HG02571 (cell line): ENCODE data around the gene TMEM203.

Experiments
- ATAC-seq: cut with Tn5 transposase; IDR thresholded peaks from one replicate; pipeline ENCODE4 v1.9.1; 2021; ENCODE audit warnings: mild to moderate bottlenecking, moderate library complexity; ENCODE audit not compliant: unreplicated experiment

Gene TMEM203

DNA sequence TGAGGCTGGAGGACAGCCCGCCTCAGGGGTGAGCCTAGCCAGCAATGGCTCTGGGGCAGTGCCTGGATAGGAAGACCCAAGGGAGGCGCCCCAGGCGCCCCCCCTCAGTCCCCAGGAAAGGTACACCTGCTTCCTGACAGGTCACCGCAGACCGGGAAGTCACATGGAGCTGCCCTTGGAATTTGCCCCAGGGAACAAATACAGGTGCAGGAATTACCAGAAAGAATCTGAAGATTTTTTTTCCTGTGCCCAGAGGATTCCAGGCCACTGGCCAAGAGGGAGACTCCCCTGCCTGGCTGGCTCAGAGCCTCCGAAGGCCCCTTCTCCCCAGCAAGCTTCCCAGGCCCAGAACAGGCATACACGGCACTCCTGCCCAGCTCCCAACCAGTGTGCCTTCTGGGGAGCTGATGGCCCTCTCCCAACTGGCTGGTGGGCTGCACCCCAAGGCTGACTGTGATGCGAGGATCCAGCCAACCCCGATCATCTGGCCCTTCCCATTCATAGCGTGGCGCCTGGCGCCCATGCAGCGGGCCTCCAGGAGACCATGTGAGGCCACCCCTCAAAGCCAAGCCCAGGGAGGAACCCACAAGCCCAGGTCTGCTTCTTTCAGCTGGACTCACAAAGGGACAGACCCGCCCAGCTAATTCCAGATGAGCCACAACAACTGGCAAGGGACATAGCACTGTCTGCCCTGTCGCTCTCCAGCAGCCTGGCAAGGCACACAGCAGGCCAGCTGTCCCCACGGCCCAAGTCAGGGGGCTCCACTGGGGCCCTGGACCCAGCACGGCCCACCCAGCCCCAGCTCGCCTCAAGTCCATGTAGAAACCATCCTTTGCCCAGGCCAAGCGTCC is 7.2 kb downstream of the TMEM203 start:
- ATAC-seq = no peak

DNA sequence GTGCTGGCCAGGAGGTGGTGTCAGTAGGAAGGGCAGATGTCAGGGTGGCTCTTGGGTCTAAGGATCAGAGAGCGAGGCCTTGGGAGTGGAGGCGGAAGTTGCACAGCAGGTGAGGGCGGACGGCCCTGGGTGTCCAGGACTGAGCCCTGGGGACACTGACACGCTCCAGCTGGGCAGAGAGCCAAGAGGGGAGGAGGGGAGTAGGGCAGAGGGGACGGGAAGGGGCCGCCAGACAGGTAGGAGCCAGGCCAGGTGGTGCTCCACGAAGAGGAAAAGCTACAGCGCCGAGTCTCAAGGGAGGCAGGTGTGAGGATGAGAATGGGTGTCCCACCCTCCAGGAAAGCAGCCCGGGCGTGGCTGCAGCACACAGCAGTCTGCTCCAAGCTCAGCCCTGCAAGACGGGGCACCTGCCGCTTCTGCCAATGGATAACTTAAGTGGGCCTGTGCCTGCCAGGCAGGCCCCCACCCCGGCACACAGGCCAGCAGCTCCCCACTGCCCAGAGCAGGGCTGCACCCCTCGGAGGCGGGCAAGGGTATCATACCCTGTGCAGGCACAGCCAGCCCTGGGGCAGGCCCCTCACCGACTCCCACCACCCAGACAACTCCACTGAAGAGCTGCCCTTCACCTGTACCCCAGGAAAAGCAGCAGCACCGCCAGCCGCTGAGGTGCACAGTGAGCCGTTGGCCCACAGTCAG is 9.8 kb downstream of the TMEM203 start:
- ATAC-seq = no peak

GRCh38 chr9:137194909-137195308 is 10.5 kb downstream of the TMEM203 start:
- ATAC-seq = no peak

DNA sequence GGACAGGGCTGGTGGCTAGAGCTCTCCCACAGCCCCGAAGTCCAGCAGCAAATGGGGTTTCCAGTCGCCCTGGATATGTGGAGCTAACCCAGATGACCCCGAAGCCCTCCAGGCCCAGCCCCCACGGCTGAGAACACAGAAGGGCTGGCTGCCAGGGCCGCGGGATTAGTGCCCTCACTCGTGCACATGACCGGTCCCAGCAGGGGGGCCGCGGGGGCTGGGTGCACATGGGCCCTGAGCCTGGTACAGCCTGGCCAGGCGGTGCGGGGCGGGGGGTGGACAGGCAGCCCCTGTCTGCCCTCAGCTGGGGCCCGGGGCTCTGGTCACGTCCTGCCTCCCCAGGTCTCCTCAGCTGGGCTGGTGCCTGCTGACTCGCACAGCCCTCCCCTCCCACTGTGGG is 11.1 kb downstream of the TMEM203 start:
- ATAC-seq = no peak

GRCh38 chr9:137193771-137194170 is 11.7 kb downstream of the TMEM203 start:
- ATAC-seq = no peak

DNA sequence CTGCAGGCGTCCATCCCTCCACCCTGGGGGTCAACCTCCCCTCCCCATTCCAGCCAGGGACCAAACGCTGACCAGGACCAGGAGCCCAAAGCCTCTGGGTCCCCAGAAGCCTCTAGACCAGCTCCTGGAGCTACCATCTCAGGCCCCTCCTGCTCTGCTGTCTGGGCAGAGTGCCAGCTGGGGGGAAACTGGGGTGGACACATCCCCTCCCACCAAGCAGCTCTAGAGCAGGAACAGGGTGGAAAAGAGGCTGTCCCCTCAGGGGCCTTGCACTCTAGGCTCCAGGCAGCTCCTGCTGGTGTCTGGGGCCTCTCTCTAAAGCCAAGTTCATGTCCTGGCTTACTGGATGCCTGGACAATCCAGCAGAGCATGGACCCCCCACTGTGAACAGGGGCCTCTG is 12.6 kb downstream of the TMEM203 start:
- ATAC-seq = no peak

- no peak for ATAC-seq
Observed at GRCh38 chr9:137192448-137192780, 13.0 kb downstream of the TMEM203 start.

GRCh38 chr9:137191691-137192447 is 13.6 kb downstream of the TMEM203 start:
- ATAC-seq = no peak

DNA sequence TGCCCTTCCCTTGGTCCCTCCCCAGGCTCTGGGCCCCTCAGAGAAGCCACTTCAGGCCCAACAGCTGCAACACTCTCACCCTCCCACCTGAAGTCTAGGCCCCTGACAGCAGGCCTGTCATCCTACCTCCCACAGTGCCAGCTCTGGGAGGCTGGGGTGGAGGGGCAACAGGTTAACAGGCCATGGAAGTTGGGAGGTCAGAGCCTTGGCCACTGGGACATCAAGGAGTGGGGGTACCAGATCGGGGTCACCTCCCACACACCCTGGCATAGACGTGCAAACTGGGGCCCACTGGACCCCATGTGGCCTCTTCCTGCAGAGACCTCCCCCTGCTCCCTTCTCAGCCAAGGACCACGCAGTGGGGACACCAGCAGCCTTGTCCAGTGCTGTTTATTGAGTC is 14.2 kb downstream of the TMEM203 start:
- no peak for ATAC-seq

GRCh38 chr9:137190315-137190856 is 15.1 kb downstream of the TMEM203 start:
- ATAC-seq = no peak

DNA sequence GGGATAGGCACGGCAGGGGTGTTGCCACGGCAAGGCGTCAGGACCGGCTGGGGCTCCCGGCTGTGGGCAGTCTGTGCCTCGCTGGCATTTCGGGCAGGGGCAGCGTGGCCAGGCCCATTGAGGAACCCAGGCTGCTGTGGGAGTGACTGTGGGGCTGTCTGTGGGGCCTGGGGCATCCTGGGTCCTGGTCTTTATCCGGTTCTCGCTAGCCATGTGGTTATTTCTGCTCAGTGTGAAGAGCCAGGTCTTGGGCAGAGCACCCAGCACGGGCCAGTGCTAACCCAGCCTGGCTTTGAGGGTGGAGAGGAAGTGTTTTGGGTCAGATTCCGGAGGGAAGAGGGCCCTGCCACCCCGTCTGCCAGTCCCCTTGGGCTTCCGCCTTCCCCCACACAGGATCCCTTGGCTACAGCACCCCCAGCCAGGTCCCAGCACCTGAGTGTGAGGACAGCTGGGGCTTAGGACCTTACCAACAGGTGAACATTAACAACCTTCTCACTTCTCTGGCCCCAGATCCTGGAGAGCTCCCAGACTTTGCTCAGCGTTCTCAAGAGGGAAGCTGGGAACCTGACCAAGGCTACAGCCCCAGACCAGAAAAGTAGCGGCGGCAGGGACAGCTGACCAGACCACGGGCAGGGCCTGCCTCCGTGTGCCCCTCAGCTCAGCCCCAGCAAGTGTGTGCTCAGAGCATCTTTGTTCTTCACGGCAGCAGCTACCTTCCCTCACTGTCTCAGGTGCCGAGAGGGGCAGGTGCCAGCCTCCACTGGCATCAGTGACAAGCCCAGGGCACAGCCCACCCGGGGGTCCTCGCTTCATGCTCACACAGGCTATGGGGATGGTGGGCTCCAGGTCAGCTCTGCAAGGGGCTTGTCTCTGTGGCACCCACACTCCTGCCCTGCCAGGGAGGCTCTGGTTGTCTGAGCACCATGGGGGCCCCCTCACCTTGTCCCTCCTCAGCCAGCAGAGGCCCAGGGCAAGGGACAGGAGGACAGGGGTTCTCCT is 15.9 kb downstream of the TMEM203 start:
- ATAC-seq = peak; percentile 13

DNA sequence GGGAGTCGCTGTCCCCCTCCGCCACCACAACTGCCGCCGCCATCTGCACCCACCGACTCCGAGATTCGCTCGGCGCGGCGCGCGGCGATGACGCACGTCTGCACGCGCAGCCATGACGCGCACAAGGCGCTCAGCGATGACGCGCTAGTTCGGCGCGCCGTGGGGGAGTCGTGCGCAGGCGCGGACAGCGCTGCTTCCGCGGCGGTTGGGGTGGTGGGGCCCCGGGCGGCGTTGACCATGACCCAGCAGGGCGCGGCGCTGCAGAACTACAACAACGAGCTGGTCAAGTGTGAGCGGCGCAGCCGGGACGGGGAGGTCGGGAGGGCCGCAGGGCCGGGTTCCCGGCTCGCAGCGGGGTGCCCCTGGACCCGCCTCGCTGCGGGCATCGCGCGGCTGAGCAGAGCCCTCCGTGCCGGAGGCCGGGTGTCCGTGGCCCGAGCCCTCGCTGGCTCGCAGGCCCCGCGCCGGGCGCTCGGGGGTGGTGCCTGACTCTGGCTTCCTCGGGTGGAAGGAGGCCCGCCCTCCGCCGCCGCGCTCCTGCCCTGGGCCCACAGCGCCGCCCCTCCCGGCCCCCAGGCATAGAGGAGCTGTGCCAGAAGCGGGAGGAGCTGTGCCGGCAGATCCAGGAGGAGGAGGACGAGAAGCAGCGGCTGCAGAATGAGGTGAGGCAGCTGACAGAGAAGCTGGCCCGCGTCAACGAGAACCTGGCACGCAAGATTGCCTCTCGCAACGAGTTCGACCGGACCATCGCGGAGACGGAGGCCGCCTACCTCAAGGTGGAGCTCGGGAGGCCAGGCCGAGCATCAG is 16.8 kb downstream of the TMEM203 start, which contains the start of the genes ANAPC2 and SSNA1:
ANAPC2 (minus strand) TSS at position 71 of the 807 bp plus-strand sequence; CDS start at position 43, 28 bp downstream.
SSNA1 (plus strand) TSS at position 187 of the 807 bp plus-strand sequence; CDS start at position 238, 51 bp downstream.
- peak; percentile 69 for ATAC-seq

DNA sequence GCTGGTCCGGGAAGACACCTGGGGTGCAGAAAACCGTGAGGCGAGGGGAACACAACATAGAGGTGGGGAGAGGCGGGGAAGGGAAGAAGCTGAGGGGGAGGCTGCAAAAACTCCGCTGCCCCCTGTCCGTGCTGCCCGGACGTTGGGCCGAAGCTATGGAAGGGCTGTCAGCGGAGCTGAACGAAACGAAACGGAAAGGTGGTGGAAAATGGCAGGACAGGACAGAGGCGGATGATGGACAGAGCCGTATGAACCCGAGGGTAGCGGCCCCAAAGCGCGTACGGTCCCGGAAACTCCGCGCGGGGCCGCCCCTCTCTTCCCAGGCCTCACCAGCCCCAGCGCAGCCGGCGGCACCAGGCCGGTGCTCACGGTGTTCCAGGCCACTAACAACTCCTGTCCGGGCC is 17.4 kb downstream of the TMEM203 start:
- ATAC-seq = no peak

DNA sequence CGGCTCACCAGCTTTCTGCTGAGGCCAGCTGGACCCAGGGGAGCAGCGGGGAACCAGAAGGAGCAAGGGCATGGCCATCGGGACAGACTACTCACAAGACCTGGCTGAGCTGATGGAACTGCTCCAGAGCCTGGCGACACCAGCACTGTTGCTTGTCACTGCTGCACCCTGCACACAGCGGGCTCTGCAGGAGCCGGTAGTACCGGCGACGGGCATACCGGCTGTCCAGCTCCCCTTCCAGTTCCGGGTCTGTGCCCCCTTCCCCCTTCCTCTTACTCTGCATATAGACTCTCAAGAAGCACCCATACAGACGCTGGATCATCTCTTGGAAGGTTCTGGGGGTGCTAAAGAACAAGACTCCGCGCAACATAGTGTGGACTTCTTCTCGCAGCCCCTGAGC is 18.1 kb downstream of the TMEM203 start:
- ATAC-seq = no peak

DNA sequence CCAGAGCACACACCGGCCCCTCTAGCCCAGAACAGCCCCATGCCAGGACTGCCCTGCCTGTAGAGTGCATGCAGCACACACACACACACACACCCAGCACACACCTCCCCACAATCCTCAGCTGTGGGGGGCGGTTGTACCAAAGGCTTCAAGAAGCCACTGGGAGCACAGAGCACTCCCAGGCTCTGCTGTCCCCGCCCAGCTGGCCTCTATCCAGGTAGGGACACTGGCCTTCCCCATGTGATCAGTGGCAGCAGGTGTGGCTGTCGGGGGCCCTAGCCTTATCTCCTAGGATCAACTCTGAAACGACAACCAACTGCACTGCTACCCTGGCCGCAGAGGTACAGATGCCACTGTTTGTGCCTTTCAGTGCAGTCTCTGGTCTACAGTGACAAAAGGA is 19.1 kb downstream of the TMEM203 start:
- no peak for ATAC-seq

DNA sequence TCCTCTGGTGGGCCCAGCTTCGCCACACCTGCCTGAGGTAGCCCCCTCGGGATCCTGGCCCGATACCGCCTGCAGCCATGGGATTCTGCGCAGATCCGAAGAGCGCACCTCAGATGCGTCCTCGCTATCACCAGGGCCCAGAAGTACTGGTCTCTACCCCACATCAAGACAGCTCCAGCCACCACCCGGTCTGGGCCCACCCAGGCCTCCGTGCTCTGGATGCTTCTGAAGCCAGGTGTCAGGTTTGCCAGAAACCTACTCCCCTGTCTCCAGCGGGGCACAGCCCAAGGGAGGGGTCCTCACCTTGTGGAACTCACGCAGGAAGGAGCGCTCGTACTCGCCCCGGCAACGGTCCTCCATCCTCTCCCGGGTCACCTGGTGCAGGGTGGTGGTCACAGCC is 19.5 kb downstream of the TMEM203 start:
- no peak for ATAC-seq

- no peak for ATAC-seq
Observed at GRCh38 chr9:137184881-137185660, 20.4 kb downstream of the TMEM203 start.

DNA sequence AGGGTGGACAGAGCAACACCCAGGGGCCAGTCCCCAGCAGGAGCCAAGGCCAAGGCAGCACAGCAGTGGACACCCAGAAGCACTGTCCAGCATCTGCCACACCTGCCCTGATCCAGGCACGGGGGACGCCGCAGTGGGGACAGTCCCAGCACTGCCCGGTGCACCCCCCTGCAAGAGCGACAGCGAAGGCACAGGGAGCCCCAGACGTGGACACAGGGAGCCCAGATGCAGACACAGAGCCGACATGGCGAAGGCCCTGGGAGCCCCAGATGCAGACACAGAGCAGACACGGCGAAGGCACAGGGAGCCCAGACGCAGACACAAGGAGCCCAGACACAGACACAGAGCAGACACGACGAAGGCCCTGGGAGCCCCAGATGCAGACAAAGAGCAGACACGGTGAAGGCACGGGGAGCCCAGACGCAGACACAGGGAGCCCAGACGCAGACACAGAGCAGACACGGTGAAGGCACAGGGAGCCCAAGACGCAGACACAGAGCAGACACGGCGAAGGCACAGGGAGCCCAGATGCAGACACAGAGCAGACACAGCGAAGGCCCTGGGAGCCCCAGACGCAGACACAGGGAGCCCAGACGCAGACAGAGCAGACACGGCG is 21.4 kb downstream of the TMEM203 start:
- no peak for ATAC-seq
